WTC11 (cell line): ENCODE measurements around the gene SURF1. TPM values are rescaled to one million over a fixed set of nuclear protein-coding genes. Genes with fewer than 3 reads are reported as not detected.

Source experiments
- ATAC-seq: fragments of 200-7000 bp; cut with Tn5 transposase; 2 replicates; pipeline ENCODE4 v1.10.0; 2021; ENCODE audit warnings: mild to moderate bottlenecking, moderate library complexity
- CTCF ChIA-PET: fragments of 300-600 bp; sonication (Branson Sonifier 250); formaldehyde crosslinking; loops from one replicate; lab custom pipeline; 2021; ENCODE audit warnings: antibody characterized with exemption; lab: Charles Lee
- POLR2A ChIA-PET: fragments of 350-600 bp; sonication (Branson Sonifier 250); formaldehyde crosslinking; loops from one replicate; lab custom pipeline; 2021; ENCODE audit warnings: antibody characterized with exemption; lab: Charles Lee
- DNase-seq: peaks from one replicate; pipeline ENCODE4 v3.0.0; 2021; ENCODE audit warnings: low spot score
- H3K27ac Mint-ChIP-seq: 2 replicates; pipeline ENCODE4 v1.8.0; 2021; ENCODE audit warnings: mixed read lengths
- H3K27me3 Mint-ChIP-seq: 2 replicates; pipeline ENCODE4 v1.8.0; 2021; ENCODE audit warnings: low read depth, mild to moderate bottlenecking, moderate library complexity, mixed read lengths
- H3K36me3 Mint-ChIP-seq: 2 replicates; pipeline ENCODE4 v1.8.0; 2021; ENCODE audit warnings: mixed read lengths
- H3K4me1 Mint-ChIP-seq: 2 replicates; pipeline ENCODE4 v1.8.0; 2022; ENCODE audit warnings: mixed read lengths
- H3K4me3 Mint-ChIP-seq: 2 replicates; pipeline ENCODE4 v1.8.0; 2021; ENCODE audit warnings: mild to moderate bottlenecking, moderate library complexity, mixed read lengths
- H3K9me3 Mint-ChIP-seq: 2 replicates; pipeline ENCODE4 v1.8.0; 2021; ENCODE audit warnings: mixed read lengths
- AR ChIP-seq: fragments of 250-450 bp; sonication (Bioruptor Pico); IDR thresholded peaks from 2 replicates; pipeline ENCODE4 v1.9.0; 2021; ENCODE audit warnings: mild to moderate bottlenecking
- CBFB ChIP-seq: sonication (generic); formaldehyde crosslinking; IDR thresholded peaks from 2 replicates; pipeline ENCODE4 v1.8.1; 2022; ENCODE audit warnings: mild to moderate bottlenecking, low read depth, missing genetic modification reagents
- CREM ChIP-seq: sonication (generic); formaldehyde crosslinking; IDR thresholded peaks from 2 replicates; pipeline ENCODE4 v1.8.1; 2022; ENCODE audit warnings: mild to moderate bottlenecking, missing genetic modification reagents, moderate library complexity
- GABPB1 ChIP-seq: sonication (generic); formaldehyde crosslinking; IDR thresholded peaks from 2 replicates; pipeline ENCODE4 v1.8.1; 2023; ENCODE audit warnings: mild to moderate bottlenecking, missing genetic modification reagents
- GRHL2 ChIP-seq: fragments of 250-450 bp; sonication (Bioruptor Pico); IDR thresholded peaks from 2 replicates; pipeline ENCODE4 v1.8.0; 2022; ENCODE audit warnings: mild to moderate bottlenecking, moderate library complexity; ENCODE audit not compliant: insufficient replicate concordance, severe bottlenecking
- HMGXB4 ChIP-seq: sonication (generic); formaldehyde crosslinking; IDR thresholded peaks from 2 replicates; pipeline ENCODE4 v1.8.1; 2023; ENCODE audit warnings: mild to moderate bottlenecking, moderate library complexity, missing genetic modification reagents
- KAT7 ChIP-seq: sonication (generic); formaldehyde crosslinking; IDR thresholded peaks from 2 replicates; pipeline ENCODE4 v1.8.1; 2023; ENCODE audit warnings: missing genetic modification reagents, mild to moderate bottlenecking, borderline replicate concordance
- NFE2L1 ChIP-seq: sonication (generic); formaldehyde crosslinking; IDR thresholded peaks from 2 replicates; pipeline ENCODE4 v1.8.1; 2023; ENCODE audit warnings: missing genetic modification reagents
- NR2C2 ChIP-seq: sonication (generic); formaldehyde crosslinking; IDR thresholded peaks from 2 replicates; pipeline ENCODE4 v1.8.0; 2022; ENCODE audit warnings: mild to moderate bottlenecking, missing genetic modification reagents
- NR3C1 ChIP-seq: sonication (generic); formaldehyde crosslinking; conservative IDR thresholded peaks from 2 replicates; pipeline ENCODE4 v1.8.1; 2023; ENCODE audit warnings: low read depth, mild to moderate bottlenecking, missing genetic modification reagents
- PREB ChIP-seq: sonication (generic); formaldehyde crosslinking; IDR thresholded peaks from 2 replicates; pipeline ENCODE4 v1.8.1; 2022; ENCODE audit warnings: mild to moderate bottlenecking, missing genetic modification reagents, moderate library complexity, borderline replicate concordance
- PRRX2 ChIP-seq: fragments of 250-450 bp; sonication (Bioruptor Pico); IDR thresholded peaks from 2 replicates; pipeline ENCODE4 v1.8.0; 2021; ENCODE audit warnings: mild to moderate bottlenecking
- RELA ChIP-seq: sonication (generic); formaldehyde crosslinking; IDR thresholded peaks from 2 replicates; pipeline ENCODE4 v1.8.1; 2022; ENCODE audit warnings: missing genetic modification reagents, mild to moderate bottlenecking, borderline replicate concordance
- RORB ChIP-seq: fragments of 250-450 bp; sonication (Bioruptor Pico); IDR thresholded peaks from 2 replicates; pipeline ENCODE4 v1.9.0; 2021; ENCODE audit warnings: mild to moderate bottlenecking
- SMAD4 ChIP-seq: sonication (generic); formaldehyde crosslinking; IDR thresholded peaks from 2 replicates; pipeline ENCODE4 v1.8.0; 2022; ENCODE audit warnings: mild to moderate bottlenecking, missing genetic modification reagents
- STAT6 ChIP-seq: sonication (generic); formaldehyde crosslinking; conservative IDR thresholded peaks from 2 replicates; pipeline ENCODE4 v1.8.1; 2023; ENCODE audit warnings: mild to moderate bottlenecking, low read depth, missing genetic modification reagents, moderate library complexity
- TCF7 ChIP-seq: sonication (generic); formaldehyde crosslinking; IDR thresholded peaks from 2 replicates; pipeline ENCODE4 v1.8.0; 2022; ENCODE audit warnings: mild to moderate bottlenecking, low read depth, missing genetic modification reagents, moderate library complexity
- ZMAT4 ChIP-seq: fragments of 250-450 bp; sonication (Bioruptor Pico); IDR thresholded peaks from 2 replicates; pipeline ENCODE4 v1.9.0; 2021; ENCODE audit warnings: mild to moderate bottlenecking
- ZNF423 ChIP-seq: fragments of 250-450 bp; sonication (Bioruptor Pico); IDR thresholded peaks from 2 replicates; pipeline ENCODE4 v2.1.2; 2022; ENCODE audit warnings: mild to moderate bottlenecking, moderate library complexity
- ZSCAN18 ChIP-seq: fragments of 250-450 bp; sonication (Bioruptor Pico); IDR thresholded peaks from 2 replicates; pipeline ENCODE4 v2.1.2; 2022; ENCODE audit warnings: mild to moderate bottlenecking, moderate library complexity
- total RNA-seq: library from RNA; stranded (reverse); gene quantifications from 3 replicates; pipeline ENCODE4 v1.2.3, GENCODE V29; 2021

The SURF1 gene
- total RNA-seq, 1 experiment from 2014 or later, result 33.3 TPM

- no peak for ATAC-seq
- peak overlapping the region; percentile 68 for H3K27ac Mint-ChIP-seq
- TF ChIP-seq NR3C1 (CRISPR knock-in tag) (no peak), STAT6 (no peak), GRHL2 (CRISPR knock-in tag) (no peak), AR (CRISPR knock-in tag) (no peak), KAT7 (CRISPR knock-in tag) (no peak), GABPB1 (no peak), ZMAT4 (CRISPR knock-in tag) (no peak), CBFB (no peak), NR2C2 (CRISPR knock-in tag) (no peak), NFE2L1 (no peak), PREB (no peak), RORB (no peak), TCF7 (CRISPR knock-in tag) (no peak), ZSCAN18 (CRISPR knock-in tag) (no peak), HMGXB4 (CRISPR knock-in tag) (no peak), PRRX2 (CRISPR knock-in tag) (no peak), RELA (CRISPR knock-in tag) (no peak), ZNF423 (no peak), SMAD4 (CRISPR knock-in tag) (no peak), CREM (CRISPR knock-in tag) (no peak)
- H3K4me3 Mint-ChIP-seq, result no peak overlapping the region
- H3K4me1 Mint-ChIP-seq, result peaks cover 13% of the 10 kb centered on the region
- H3K36me3 Mint-ChIP-seq, result peaks cover 37% of the 10 kb centered on the region
- POLR2A ChIA-PET, result no interaction called here
- CTCF ChIA-PET, result interaction anchor here (0.8 to 1.6 kb wide), 3 partner anchors 25 to 344 kb away, joined by 3 to 5 read pairs (median 3); no protein-coding TSS in a partner anchor
- no peak for DNase-seq
- no peaks in the 10 kb centered on the region for H3K9me3 Mint-ChIP-seq
- H3K27me3 Mint-ChIP-seq, result no peaks in the 10 kb centered on the region
Measured at GRCh38 chr9:133371261-133371711, 15.0 kb upstream of the SURF1 start.
